PC-9 (cell line): ENCODE results near the gene STX18.

Experiments used
- EZH2 ChIP-seq: fragments of 200-600 bp; sonication (generic); IDR thresholded peaks from 2 replicates; pipeline ENCODE4 v1.8.0; 2017; ENCODE audit warnings: antibody characterized with exemption, low read depth
- TF ChIP-seq, protein P1 (sequence below): fragments of 200-600 bp; sonication (generic); conservative IDR thresholded peaks from 2 replicates; pipeline ENCODE4 v1.6.1; 2017; ENCODE audit warnings: mixed run types, antibody characterized with exemption, mild to moderate bottlenecking, moderate library complexity

DNA sequence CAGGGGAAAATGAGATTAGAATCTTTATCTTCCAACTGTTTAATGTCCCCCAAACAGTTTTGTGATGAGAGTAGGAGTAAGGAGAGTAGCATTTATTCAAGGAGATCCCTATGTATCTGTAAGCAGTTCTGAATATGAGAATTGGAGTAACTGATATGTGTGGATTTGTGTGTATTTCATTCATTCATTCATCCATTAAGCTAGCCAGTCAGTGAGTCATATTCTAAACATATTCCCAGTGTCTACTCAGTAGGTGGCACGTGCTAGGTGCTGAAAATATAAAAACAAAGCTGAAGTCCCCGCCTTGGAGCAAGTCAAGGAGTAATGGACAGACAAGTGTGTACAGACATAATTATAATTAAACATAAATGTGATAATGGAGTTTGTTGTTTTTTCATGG is 12.4 kb upstream of the STX18 start:
- TF ChIP-seq, protein P1, sequence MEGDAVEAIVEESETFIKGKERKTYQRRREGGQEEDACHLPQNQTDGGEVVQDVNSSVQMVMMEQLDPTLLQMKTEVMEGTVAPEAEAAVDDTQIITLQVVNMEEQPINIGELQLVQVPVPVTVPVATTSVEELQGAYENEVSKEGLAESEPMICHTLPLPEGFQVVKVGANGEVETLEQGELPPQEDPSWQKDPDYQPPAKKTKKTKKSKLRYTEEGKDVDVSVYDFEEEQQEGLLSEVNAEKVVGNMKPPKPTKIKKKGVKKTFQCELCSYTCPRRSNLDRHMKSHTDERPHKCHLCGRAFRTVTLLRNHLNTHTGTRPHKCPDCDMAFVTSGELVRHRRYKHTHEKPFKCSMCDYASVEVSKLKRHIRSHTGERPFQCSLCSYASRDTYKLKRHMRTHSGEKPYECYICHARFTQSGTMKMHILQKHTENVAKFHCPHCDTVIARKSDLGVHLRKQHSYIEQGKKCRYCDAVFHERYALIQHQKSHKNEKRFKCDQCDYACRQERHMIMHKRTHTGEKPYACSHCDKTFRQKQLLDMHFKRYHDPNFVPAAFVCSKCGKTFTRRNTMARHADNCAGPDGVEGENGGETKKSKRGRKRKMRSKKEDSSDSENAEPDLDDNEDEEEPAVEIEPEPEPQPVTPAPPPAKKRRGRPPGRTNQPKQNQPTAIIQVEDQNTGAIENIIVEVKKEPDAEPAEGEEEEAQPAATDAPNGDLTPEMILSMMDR: no peak
- no peak for TF ChIP-seq EZH2
